A673 (cell line): ENCODE results near the gene MAP4K4.

ENCODE experiments used
- EZH2 ChIP-seq: fragments of 200-600 bp; sonication (generic); IDR thresholded peaks from 2 replicates; pipeline ENCODE4 v1.6.1; 2017; ENCODE audit warnings: borderline replicate concordance, low read depth, mild to moderate bottlenecking, mixed read lengths, antibody characterized with exemption, low read length; ENCODE audit not compliant: poor library complexity, severe bottlenecking
- TF ChIP-seq, protein P1 (sequence below): fragments of 300-800, 200-600 bp; sonication (generic); conservative IDR thresholded peaks from 2 replicates; pipeline ENCODE4 v1.5.1; 2017; ENCODE audit warnings: low read depth, mild to moderate bottlenecking, antibody characterized with exemption, low read length, moderate library complexity, mixed read lengths

DNA sequence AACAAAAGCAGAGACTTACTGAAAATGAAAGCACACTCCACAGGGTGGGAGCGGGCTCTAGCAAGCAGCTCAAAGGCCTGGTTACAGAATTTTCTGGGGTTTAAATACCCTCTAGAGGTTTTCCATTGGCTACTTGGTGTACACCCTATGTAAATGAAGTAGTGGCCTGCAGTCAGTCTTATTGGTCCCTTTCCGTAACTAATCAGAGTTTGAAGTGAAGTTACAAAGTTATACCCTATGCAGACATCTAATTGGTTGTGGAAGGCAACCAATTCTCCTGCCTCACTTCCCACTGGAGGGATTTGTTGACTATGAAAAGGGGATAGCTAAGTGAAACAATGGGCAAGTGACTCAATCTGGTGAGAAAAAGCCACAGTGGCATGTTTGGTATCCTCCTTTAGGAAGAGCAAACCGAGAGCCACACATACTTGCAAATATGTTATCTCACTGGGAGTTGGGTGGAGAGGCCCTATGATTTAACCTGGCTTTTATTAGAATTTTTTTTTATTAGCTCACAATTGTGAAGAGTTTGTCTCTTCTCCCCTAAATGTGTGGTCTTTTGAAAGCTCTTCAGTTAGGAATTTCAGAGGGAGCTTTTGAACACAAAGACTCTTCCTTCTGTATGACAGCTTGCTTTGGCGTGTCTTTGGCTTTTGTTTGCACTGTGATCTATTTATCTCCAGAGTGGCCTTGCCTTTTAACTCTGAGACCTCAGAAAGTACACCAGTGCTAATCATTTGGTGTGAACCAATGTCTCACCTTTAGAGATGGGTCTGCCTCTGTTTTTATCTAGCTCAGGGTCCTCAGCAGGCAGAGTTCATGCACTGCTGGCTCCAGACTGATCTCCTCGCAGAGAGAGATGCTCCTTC is 69.6 kb downstream of the MAP4K4 start:
- TF ChIP-seq, protein P1, sequence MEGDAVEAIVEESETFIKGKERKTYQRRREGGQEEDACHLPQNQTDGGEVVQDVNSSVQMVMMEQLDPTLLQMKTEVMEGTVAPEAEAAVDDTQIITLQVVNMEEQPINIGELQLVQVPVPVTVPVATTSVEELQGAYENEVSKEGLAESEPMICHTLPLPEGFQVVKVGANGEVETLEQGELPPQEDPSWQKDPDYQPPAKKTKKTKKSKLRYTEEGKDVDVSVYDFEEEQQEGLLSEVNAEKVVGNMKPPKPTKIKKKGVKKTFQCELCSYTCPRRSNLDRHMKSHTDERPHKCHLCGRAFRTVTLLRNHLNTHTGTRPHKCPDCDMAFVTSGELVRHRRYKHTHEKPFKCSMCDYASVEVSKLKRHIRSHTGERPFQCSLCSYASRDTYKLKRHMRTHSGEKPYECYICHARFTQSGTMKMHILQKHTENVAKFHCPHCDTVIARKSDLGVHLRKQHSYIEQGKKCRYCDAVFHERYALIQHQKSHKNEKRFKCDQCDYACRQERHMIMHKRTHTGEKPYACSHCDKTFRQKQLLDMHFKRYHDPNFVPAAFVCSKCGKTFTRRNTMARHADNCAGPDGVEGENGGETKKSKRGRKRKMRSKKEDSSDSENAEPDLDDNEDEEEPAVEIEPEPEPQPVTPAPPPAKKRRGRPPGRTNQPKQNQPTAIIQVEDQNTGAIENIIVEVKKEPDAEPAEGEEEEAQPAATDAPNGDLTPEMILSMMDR, result no peak
- TF ChIP-seq EZH2, result no peak
